NCI-H1417 (cell line): Measurements from ENCODE around the gene CYTH3.

Source experiments
- DNase-seq, 3 experiments: peaks; one replicate each; lab custom pipeline; 2025; lab: John Stamatoyannopoulos, UW

CYTH3 gene

GRCh38 chr7:6258440-6259182, 13.8 kb downstream of the CYTH3 start:
- no peak for DNase-seq

- no peak for DNase-seq
Measured at GRCh38 chr7:6257675-6258074, 14.7 kb downstream of the CYTH3 start.

- no peak for DNase-seq
Measured at GRCh38 chr7:6256677-6257535, 15.5 kb downstream of the CYTH3 start.

- DNase-seq = no peak
Measured at GRCh38 chr7:6256109-6256483, 16.3 kb downstream of the CYTH3 start.

- DNase-seq = no peak
Measured at GRCh38 chr7:6254866-6255265, 17.6 kb downstream of the CYTH3 start.

GRCh38 chr7:6252748-6253147, 19.7 kb downstream of the CYTH3 start:
- DNase-seq = no peak

- DNase-seq = no peak
Measured at GRCh38 chr7:6252341-6252746, 20.1 kb downstream of the CYTH3 start.

GRCh38 chr7:6251653-6252052, 20.8 kb downstream of the CYTH3 start:
- no peak for DNase-seq

- no peak for DNase-seq
Measured at GRCh38 chr7:6250364-6250833, 22.0 kb downstream of the CYTH3 start.

GRCh38 chr7:6249043-6249442, 23.4 kb downstream of the CYTH3 start:
- no peak for DNase-seq

- no peak for DNase-seq
Measured at GRCh38 chr7:6248581-6248980, 23.8 kb downstream of the CYTH3 start.

GRCh38 chr7:6246251-6246917, 26.0 kb downstream of the CYTH3 start:
- no peak for DNase-seq

- no peak for DNase-seq
Measured at GRCh38 chr7:6244021-6244420, 28.4 kb downstream of the CYTH3 start.

GRCh38 chr7:6243168-6243567, 29.3 kb downstream of the CYTH3 start:
- peak in 1 of 3 experiments; percentile 47 for DNase-seq

- DNase-seq = no peak
Measured at GRCh38 chr7:6242561-6242960, 29.9 kb downstream of the CYTH3 start.

- DNase-seq = no peak
Measured at GRCh38 chr7:6241607-6241973, 30.8 kb downstream of the CYTH3 start.

- DNase-seq = peak in 1 of 3 experiments; percentile 18
Measured at GRCh38 chr7:6238309-6238925, 34.0 kb downstream of the CYTH3 start.

- DNase-seq = no peak
Measured at GRCh38 chr7:6237730-6238129, 34.7 kb downstream of the CYTH3 start.

- no peak for DNase-seq
Measured at GRCh38 chr7:6237011-6237410, 35.4 kb downstream of the CYTH3 start.

- no peak for DNase-seq
Measured at GRCh38 chr7:6235029-6235871, 37.2 kb downstream of the CYTH3 start.

GRCh38 chr7:6234384-6234783, 38.0 kb downstream of the CYTH3 start:
- no peak for DNase-seq
